CD4-positive, alpha-beta memory T cell (primary cell): Measurements from ENCODE around the gene STX11. TPM values are rescaled to one million over a fixed set of nuclear protein-coding genes. Genes with fewer than 3 reads are reported as not detected.

Experiments
- CTCF ChIA-PET: fragments of 350-600 bp; sonication (Branson Sonifier 250); formaldehyde crosslinking; loops from one replicate; lab custom pipeline; 2021; ENCODE audit warnings: inconsistent platforms; ENCODE audit not compliant: partially characterized antibody; lab: Charles Lee
- POLR2A ChIA-PET: fragments of 350-600 bp; sonication (Branson Sonifier 250); formaldehyde crosslinking; loops from one replicate; lab custom pipeline; 2021; ENCODE audit not compliant: partially characterized antibody; lab: Charles Lee
- DNase-seq, 5 donors: peaks; one replicate each; pipeline versions ENCODE4 v3.0.0 to v3.0.0-alpha.2; 2020 to 2022; ENCODE audit warnings: mixed read lengths in 1 of 5
- H3K27ac ChIP-seq: one replicate; pipeline ENCODE4 v1.7.0; 2013; ENCODE audit warnings: low read depth, low read length
- H3K27me3 ChIP-seq: 2 replicates; pipeline ENCODE4 v1.7.0; 2013; ENCODE audit warnings: mild to moderate bottlenecking, low read length, moderate library complexity; ENCODE audit not compliant: insufficient read depth
- H3K36me3 ChIP-seq: 2 replicates; pipeline ENCODE4 v1.7.0; 2013; ENCODE audit warnings: mild to moderate bottlenecking, low read length, moderate library complexity; ENCODE audit not compliant: insufficient read depth
- H3K4me1 ChIP-seq: 2 replicates; pipeline ENCODE4 v1.7.0; 2013; ENCODE audit warnings: mild to moderate bottlenecking, low read length, moderate library complexity; ENCODE audit not compliant: insufficient read depth
- H3K4me3 ChIP-seq, 2 donors: one replicate each; pipeline ENCODE4 v1.7.0; 2013; ENCODE audit warnings: low read length in 2 of 2, mild to moderate bottlenecking in 1 of 2
- H3K9me3 ChIP-seq, 2 donors: one replicate each; pipeline ENCODE4 v1.7.0; 2013; ENCODE audit warnings: low read length in 2 of 2, control low read depth in 1 of 2; ENCODE audit not compliant: control insufficient read depth in 1 of 2
- H3K27ac Mint-ChIP-seq, 7 donors: one replicate each; pipeline ENCODE4 v1.8.0; 2020 to 2021; ENCODE audit warnings: mixed read lengths in 7 of 7, mild to moderate bottlenecking in 6 of 7, inconsistent platforms in 3 of 7, moderate library complexity in 3 of 7
- H3K27me3 Mint-ChIP-seq, 2 donors: one replicate each; pipeline ENCODE4 v1.8.0; 2020 to 2021; ENCODE audit warnings: mixed read lengths in 2 of 2
- H3K36me3 Mint-ChIP-seq, 2 donors: one replicate each; pipeline ENCODE4 v1.8.0; 2020 to 2021; ENCODE audit warnings: mixed read lengths in 2 of 2, inconsistent platforms in 1 of 2, mild to moderate bottlenecking in 1 of 2
- H3K4me1 Mint-ChIP-seq, 4 donors: one replicate each; pipeline ENCODE4 v1.8.0; 2020 to 2021; ENCODE audit warnings: mixed read lengths in 4 of 4, mild to moderate bottlenecking in 1 of 4
- H3K4me3 Mint-ChIP-seq, 8 donors: one replicate each; pipeline ENCODE4 v1.8.0; 2020 to 2021; ENCODE audit warnings: mixed read lengths in 8 of 8, mild to moderate bottlenecking in 7 of 8, moderate library complexity in 6 of 8, inconsistent platforms in 3 of 8
- H3K9me3 Mint-ChIP-seq, 8 donors: one replicate each; pipeline ENCODE4 v1.8.0; 2020 to 2021; ENCODE audit warnings: mixed read lengths in 8 of 8, mild to moderate bottlenecking in 5 of 8, inconsistent platforms in 3 of 8, moderate library complexity in 1 of 8
- intact Hi-C: fragments of 100-400 bp; cut with micrococcal nuclease; formaldehyde crosslinking; loops from one replicate; pipeline ENCODE4 v1.15.1; 2023
- polyA plus RNA-seq, 2 donors: library from polyadenylated mRNA; unstranded; fragments of 300-500 nt; fragmentation: Illumina TruSeq; gene quantifications; one replicate each; pipeline ENCODE4 v1.2.3, GENCODE V29; 2021
- total RNA-seq, 2 experiments: library from RNA; stranded (reverse); gene quantifications; one replicate each; pipeline ENCODE4 v1.2.3, GENCODE V29; 2021

The STX11 gene
- total and polyA plus RNA-seq, 4 experiments from 2014 or later, result 5.7 to 11.0 (median 7.9) TPM

DNA sequence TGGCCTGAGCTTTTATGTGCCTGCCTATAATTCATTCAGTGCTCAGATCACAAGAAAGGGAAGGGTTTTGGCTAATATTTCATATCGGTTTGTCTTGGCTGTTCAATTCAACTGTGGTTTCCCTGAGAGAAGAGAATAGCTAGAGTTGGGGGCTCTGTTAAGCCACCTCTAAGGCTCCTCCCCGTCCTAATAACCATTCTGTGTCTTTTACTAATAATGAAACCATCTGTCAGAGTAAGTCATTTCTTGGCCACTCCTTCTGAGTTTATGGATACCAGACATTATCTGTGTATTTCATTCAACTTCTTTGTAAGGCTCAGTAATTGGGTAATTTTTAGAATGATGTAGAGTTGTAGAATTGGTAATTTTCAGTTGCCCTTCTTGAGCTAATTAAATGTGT lies 5.2 kb downstream of the STX11 start:
- DNase-seq, result no peak
- Histone ChIP-seq H3K27me3 (no peaks in the 10 kb centered on the region), H3K9me3 (no peaks in the 10 kb centered on the region), H3K4me3 (no peak overlapping the region), H3K4me1 (peaks cover 41% of the 10 kb centered on the region), H3K27ac (no peak overlapping the region), H3K36me3 (no peaks in the 10 kb centered on the region)
- Mint-ChIP-seq H3K9me3 (no peaks in the 10 kb centered on the region), H3K36me3 (peaks cover 23 to 26% of the 10 kb centered on the region in 2 donors), H3K4me3 (peak overlapping the region in 1 of 8 donors; percentile 16), H3K27me3 (no peaks in the 10 kb centered on the region), H3K4me1 (peaks cover 19 to 46% (median 27%) of the 10 kb centered on the region in 4 donors), H3K27ac (peak overlapping the region in 2 of 7 donors; percentile 57 to 62)
- CTCF ChIA-PET, result interaction anchor here (0.9 to 1.3 kb wide), 2 partner anchors 16 to 64 kb away, joined by 3 to 4 read pairs; no protein-coding TSS in a partner anchor
- intact Hi-C loops, result no loop called here
- POLR2A ChIA-PET, result no interaction called here

DNA sequence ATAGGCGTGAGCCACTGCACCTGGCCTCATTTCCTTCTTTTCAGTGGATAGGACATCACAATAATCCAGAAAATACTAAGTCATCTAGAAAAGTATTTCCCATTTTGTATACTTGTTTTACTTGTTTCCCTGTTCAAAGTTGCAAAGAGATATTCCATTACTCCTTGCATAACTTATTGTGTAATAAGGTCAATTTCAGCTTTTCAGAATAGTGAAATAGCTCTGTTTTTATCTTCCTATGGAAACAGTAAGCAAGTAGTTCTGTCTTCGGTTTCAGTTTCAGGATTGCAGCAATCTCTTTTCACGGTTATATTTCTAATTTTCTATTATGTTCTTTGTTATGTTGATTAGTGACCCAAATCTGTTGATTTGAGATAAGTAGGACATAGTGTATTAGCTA lies 6.0 kb downstream of the STX11 start:
- POLR2A ChIA-PET, result no interaction called here
- intact Hi-C loops, result no loop called here
- H3K4me3 Mint-ChIP-seq, result no peak overlapping the region
- H3K4me3 ChIP-seq, result no peak overlapping the region
- H3K27ac Mint-ChIP-seq, result peak overlapping the region in 1 of 7 donors; percentile 9
- no peaks in the 10 kb centered on the region for H3K27me3 Mint-ChIP-seq
- peaks cover 17 to 39% (median 25%) of the 10 kb centered on the region in 4 donors for H3K4me1 Mint-ChIP-seq
- no peak overlapping the region for H3K27ac ChIP-seq
- no peaks in the 10 kb centered on the region for H3K36me3 ChIP-seq
- no peaks in the 10 kb centered on the region for H3K9me3 Mint-ChIP-seq
- CTCF ChIA-PET, result interaction anchor here (0.9 kb wide), 1 partner anchor 17 kb away, joined by 3 read pairs; no protein-coding TSS in a partner anchor
- no peaks in the 10 kb centered on the region for H3K9me3 ChIP-seq
- H3K4me1 ChIP-seq, result peaks cover 40% of the 10 kb centered on the region
- H3K27me3 ChIP-seq, result no peaks in the 10 kb centered on the region
- no peak for DNase-seq
- H3K36me3 Mint-ChIP-seq, result peaks cover 15 to 26% of the 10 kb centered on the region in 2 donors

DNA sequence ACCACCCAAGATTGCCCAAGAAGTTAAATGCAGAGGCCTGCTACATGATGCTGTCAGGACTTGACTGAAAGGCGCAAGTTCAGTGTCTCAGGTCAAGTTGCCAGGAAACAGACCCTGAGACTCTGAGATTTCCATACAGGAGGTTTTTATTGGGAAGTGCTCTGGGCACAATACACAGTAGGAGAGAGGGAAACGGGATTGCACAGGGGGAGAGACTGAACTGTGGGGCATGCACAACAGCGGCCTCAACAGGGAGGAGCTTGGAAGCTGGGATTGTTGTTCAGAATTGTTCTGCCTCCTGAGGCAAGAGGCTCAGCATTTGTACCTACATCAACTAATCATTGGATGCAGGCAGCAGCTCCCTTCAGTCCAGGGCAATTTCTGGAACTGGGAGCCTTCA lies 6.7 kb downstream of the STX11 start:
- intact Hi-C loops, result no loop called here
- H3K9me3 Mint-ChIP-seq, result no peaks in the 10 kb centered on the region
- no peak for DNase-seq
- peaks cover 10 to 32% (median 19%) of the 10 kb centered on the region in 4 donors for H3K4me1 Mint-ChIP-seq
- H3K36me3 ChIP-seq, result no peaks in the 10 kb centered on the region
- H3K27ac ChIP-seq, result no peak overlapping the region
- CTCF ChIA-PET, result no interaction called here
- POLR2A ChIA-PET, result no interaction called here
- no peak overlapping the region for H3K4me3 Mint-ChIP-seq
- no peaks in the 10 kb centered on the region for H3K27me3 Mint-ChIP-seq
- H3K36me3 Mint-ChIP-seq, result peaks cover 12 to 29% of the 10 kb centered on the region in 2 donors
- no peaks in the 10 kb centered on the region for H3K9me3 ChIP-seq
- no peak overlapping the region for H3K4me3 ChIP-seq
- no peaks in the 10 kb centered on the region for H3K27me3 ChIP-seq
- peaks cover 33% of the 10 kb centered on the region for H3K4me1 ChIP-seq
- peak overlapping the region in 3 of 7 donors; percentile 19 to 55 (median 26) for H3K27ac Mint-ChIP-seq

DNA sequence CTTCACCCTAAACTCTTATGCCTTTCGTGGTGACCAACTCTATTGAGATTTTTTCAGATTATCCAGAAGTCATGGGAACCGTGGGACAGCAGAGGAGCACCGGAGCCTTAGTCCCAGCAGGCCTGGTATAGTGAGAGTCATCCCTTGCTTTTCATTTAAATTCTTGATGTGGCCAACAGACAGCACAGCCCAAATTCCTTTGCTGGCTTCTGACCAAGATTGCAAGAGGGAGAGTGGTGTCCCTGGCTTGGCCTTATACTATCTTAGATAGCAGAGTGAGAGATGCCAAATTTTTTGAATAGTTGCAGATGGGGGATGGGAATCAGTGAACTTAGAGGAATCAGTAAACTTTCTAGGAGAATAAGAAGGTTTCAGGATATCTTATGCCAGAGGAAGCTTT lies 7.8 kb downstream of the STX11 start:
- H3K4me3 ChIP-seq, result no peak overlapping the region
- no peaks in the 10 kb centered on the region for H3K27me3 ChIP-seq
- no peaks in the 10 kb centered on the region for H3K9me3 ChIP-seq
- intact Hi-C loops, result no loop called here
- no peak overlapping the region for H3K27ac ChIP-seq
- Mint-ChIP-seq H3K4me1 (peaks cover 7 to 21% (median 15%) of the 10 kb centered on the region in 4 donors), H3K36me3 (peaks cover 12 to 33% of the 10 kb centered on the region in 2 donors), H3K4me3 (no peak overlapping the region), H3K27ac (peak overlapping the region in 2 of 7 donors; percentile 8 to 32), H3K9me3 (no peaks in the 10 kb centered on the region), H3K27me3 (no peaks in the 10 kb centered on the region)
- peaks cover 22% of the 10 kb centered on the region for H3K4me1 ChIP-seq
- H3K36me3 ChIP-seq, result no peaks in the 10 kb centered on the region
- DNase-seq, result no peak
- ChIA-PET POLR2A (no interaction called here), CTCF (no interaction called here)

DNA sequence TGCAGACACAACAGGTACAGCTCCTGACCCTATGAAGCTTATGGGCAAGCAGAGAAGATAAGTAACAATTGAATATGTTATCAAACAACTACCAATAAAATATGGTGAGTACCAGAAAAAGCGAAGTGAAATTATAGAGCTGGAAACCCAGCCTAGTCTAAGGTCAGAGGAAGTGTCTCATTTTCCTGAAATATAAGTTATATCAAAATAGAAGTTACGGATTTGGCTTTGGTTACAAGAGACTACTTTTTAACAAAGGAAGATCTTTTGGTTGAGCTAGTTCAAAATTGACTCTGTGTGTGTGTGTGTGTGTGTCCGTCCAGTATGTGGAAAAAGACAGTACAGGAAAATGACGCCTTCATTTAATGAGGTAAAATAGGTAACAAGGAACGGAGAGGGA lies 8.9 kb downstream of the STX11 start:
- Histone ChIP-seq H3K9me3 (no peaks in the 10 kb centered on the region), H3K36me3 (no peaks in the 10 kb centered on the region), H3K27me3 (no peaks in the 10 kb centered on the region), H3K4me3 (no peak overlapping the region), H3K27ac (no peak overlapping the region), H3K4me1 (peaks cover 17% of the 10 kb centered on the region)
- no peak for DNase-seq
- intact Hi-C loops, result no loop called here
- ChIA-PET POLR2A (interaction anchor here (1.6 kb wide), 1 partner anchor 8 kb away, joined by 6 read pairs; no protein-coding TSS in a partner anchor), CTCF (no interaction called here)
- Mint-ChIP-seq H3K9me3 (no peaks in the 10 kb centered on the region), H3K4me3 (no peak overlapping the region), H3K27ac (peak overlapping the region in 1 of 7 donors; percentile 34), H3K27me3 (no peaks in the 10 kb centered on the region), H3K36me3 (peaks cover 11 to 27% of the 10 kb centered on the region in 2 donors), H3K4me1 (peaks cover 2 to 17% (median 11%) of the 10 kb centered on the region in 4 donors)

DNA sequence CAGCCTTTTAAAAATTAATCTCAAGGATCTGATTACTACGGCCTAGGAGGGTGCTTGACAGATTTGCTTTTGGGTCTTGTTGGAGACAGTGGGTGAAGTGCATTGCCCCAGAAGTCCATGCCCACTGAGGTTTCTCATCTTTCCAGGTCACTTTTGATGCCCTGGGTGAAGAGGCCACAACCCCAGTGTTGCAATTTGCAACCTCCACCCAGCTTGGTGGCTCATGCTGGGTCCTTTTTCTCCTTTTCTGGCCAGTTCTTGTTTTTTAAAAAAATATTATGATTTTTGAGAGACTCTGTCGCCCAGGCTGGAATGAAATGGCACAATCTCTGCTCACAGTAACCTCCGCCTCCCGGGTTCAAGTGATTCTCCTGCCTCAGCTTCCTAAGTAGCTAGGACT lies 9.4 kb downstream of the STX11 start:
- Mint-ChIP-seq H3K27ac (no peak overlapping the region), H3K9me3 (no peaks in the 10 kb centered on the region), H3K27me3 (no peaks in the 10 kb centered on the region), H3K36me3 (peaks cover 10 to 22% of the 10 kb centered on the region in 2 donors), H3K4me1 (peaks cover 0 to 17% (median 10%) of the 10 kb centered on the region in 4 donors), H3K4me3 (no peak overlapping the region)
- Histone ChIP-seq H3K27me3 (no peaks in the 10 kb centered on the region), H3K27ac (no peak overlapping the region), H3K9me3 (no peaks in the 10 kb centered on the region), H3K36me3 (no peaks in the 10 kb centered on the region), H3K4me3 (no peak overlapping the region), H3K4me1 (peaks cover 14% of the 10 kb centered on the region)
- DNase-seq, result no peak
- intact Hi-C loops, result no loop called here
- ChIA-PET CTCF (no interaction called here), POLR2A (interaction anchor here (1.6 kb wide), 1 partner anchor 9 kb away, joined by 6 read pairs; no protein-coding TSS in a partner anchor)

DNA sequence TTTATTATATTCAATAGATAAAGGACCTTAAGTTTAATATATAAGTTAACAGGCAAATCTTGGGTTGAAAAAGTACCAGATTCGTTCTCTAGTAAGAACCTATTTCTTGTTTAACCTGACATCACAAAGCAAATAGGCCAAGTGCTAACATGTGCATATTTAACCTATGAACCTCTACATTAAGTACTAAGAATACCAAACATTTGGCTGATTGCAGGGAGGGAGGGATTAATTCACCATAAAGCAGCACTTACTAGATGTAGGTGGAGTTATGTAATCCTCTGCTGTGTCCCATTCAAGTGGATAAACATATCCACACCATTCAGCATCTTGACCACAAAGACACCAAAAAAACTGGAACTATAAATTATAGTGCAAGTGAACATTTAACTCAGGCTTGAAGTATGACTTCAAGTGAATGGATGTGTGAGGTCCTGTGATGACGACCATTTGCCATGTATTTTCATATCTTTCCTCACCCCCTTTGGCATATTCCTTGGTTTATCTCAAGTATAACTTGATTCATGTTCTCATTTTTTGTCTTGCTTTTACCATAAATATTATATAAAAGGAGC lies 10.2 kb downstream of the STX11 start:
- CTCF ChIA-PET, result no interaction called here
- Mint-ChIP-seq H3K9me3 (no peaks in the 10 kb centered on the region), H3K36me3 (peaks cover 10 to 21% of the 10 kb centered on the region in 2 donors), H3K27me3 (no peaks in the 10 kb centered on the region), H3K27ac (no peak overlapping the region), H3K4me3 (no peak overlapping the region), H3K4me1 (peaks cover 0 to 14% (median 6%) of the 10 kb centered on the region in 4 donors)
- no peaks in the 10 kb centered on the region for H3K9me3 ChIP-seq
- H3K27ac ChIP-seq, result no peak overlapping the region
- peaks cover 8% of the 10 kb centered on the region for H3K4me1 ChIP-seq
- no peak for DNase-seq
- intact Hi-C loops, result no loop called here
- no peak overlapping the region for H3K4me3 ChIP-seq
- H3K27me3 ChIP-seq, result no peaks in the 10 kb centered on the region
- POLR2A ChIA-PET, result interaction anchor here (1.6 kb wide), 1 partner anchor 9 kb away, joined by 6 read pairs; no protein-coding TSS in a partner anchor
- no peaks in the 10 kb centered on the region for H3K36me3 ChIP-seq
